B cell (primary cell): ENCODE results near the gene KIF22. TPM values are rescaled to one million over a fixed set of nuclear protein-coding genes. Genes with fewer than 3 reads are reported as not detected.

Source experiments
- ATAC-seq: fragments of 200-7000 bp; cut with Tn5 transposase; one replicate; pipeline ENCODE4 v1.10.0; 2021; ENCODE audit warnings: low read depth, mild to moderate bottlenecking, moderate number of reproducible peaks, moderate library complexity
- CTCF ChIA-PET: fragments of 350-600 bp; sonication (Branson Sonifier 250); formaldehyde crosslinking; loops from one replicate; lab custom pipeline; 2021; ENCODE audit warnings: antibody characterized with exemption, inconsistent platforms; lab: Charles Lee
- POLR2A ChIA-PET: fragments of 350-600 bp; sonication (Branson Sonifier 250); formaldehyde crosslinking; loops from one replicate; lab custom pipeline; 2021; ENCODE audit warnings: antibody characterized with exemption; lab: Charles Lee
- DNase-seq: peaks from one replicate; pipeline ENCODE4 v3.0.0; 2013
- H2AFZ ChIP-seq: 2 replicates; pipeline ENCODE4 v1.6.1; 2012; ENCODE audit warnings: mild to moderate bottlenecking, low read depth, low read length; ENCODE audit not compliant: insufficient read depth, poor library complexity, severe bottlenecking
- H3K27ac ChIP-seq, 2 donors: 1 replicate in 1 of 2; 2 replicates in 1 of 2; pipeline ENCODE4 v1.5.1; 2012 to 2013; ENCODE audit warnings: low read length in 2 of 2, mild to moderate bottlenecking in 2 of 2, moderate library complexity in 1 of 2
- H3K27me3 ChIP-seq, 4 experiments: fragments of 200-600 bp in 1 of 4; sonication (generic) in 1 of 4; replicated peaks in 1 of 4; 1 replicate in 2 of 4; 2 replicates in 2 of 4; pipeline versions ENCODE4 v1.6.1 to v1.7.0; 2013 to 2016; ENCODE audit warnings: low read length in 3 of 4, mild to moderate bottlenecking in 2 of 4, mixed read lengths in 1 of 4, moderate library complexity in 1 of 4; ENCODE audit not compliant: insufficient read depth in 4 of 4, control insufficient read depth in 3 of 4; ENCODE audit errors: control extremely low read depth in 1 of 4
- H3K36me3 ChIP-seq, 2 experiments: replicated peaks in 1 of 2; 1 replicate in 1 of 2; 2 replicates in 1 of 2; pipeline versions ENCODE4 v1.6.1 to v1.7.1; 2013; ENCODE audit warnings: low read length in 1 of 2; ENCODE audit not compliant: insufficient read depth in 2 of 2, control insufficient read depth in 1 of 2; ENCODE audit errors: control extremely low read depth in 1 of 2, extremely low read depth in 1 of 2
- H3K4me1 ChIP-seq, 2 donors: fragments of 200-600 bp in 1 of 2; sonication (generic) in 1 of 2; 1 replicate in 1 of 2; 2 replicates in 1 of 2; pipeline versions ENCODE4 v1.5.1 to v1.6.1; 2013 to 2017; ENCODE audit warnings: low read length in 2 of 2; ENCODE audit not compliant: control insufficient read depth in 2 of 2, insufficient read depth in 2 of 2
- H3K4me2 ChIP-seq: replicated peaks from 2 replicates; pipeline ENCODE3; 2012; ENCODE audit warnings: mild to moderate bottlenecking, low read depth, low read length; ENCODE audit not compliant: poor library complexity, severe bottlenecking
- H3K4me3 ChIP-seq, 5 experiments: fragments of 200-600 bp in 1 of 5; sonication (generic) in 1 of 5; 1 replicate in 3 of 5; 2 replicates in 2 of 5; pipeline versions ENCODE4 v1.5.1 to v1.7.0; 2011 to 2016; ENCODE audit warnings: low read length in 4 of 5, mild to moderate bottlenecking in 4 of 5, low read depth in 2 of 5, control low read depth in 1 of 5, moderate library complexity in 1 of 5; ENCODE audit not compliant: insufficient read depth in 1 of 5; ENCODE audit errors: control extremely low read depth in 1 of 5, extremely low read depth in 1 of 5
- H3K79me2 ChIP-seq: fragments of 200-600 bp; sonication (generic); one replicate; pipeline ENCODE4 v1.6.0; 2016; ENCODE audit warnings: low read length; ENCODE audit not compliant: control insufficient read depth, insufficient read depth
- H3K9ac ChIP-seq: fragments of 200-600 bp; sonication (generic); 2 replicates; pipeline ENCODE4 v1.6.1; 2017; ENCODE audit warnings: mild to moderate bottlenecking, low read length, moderate library complexity
- H3K9me3 ChIP-seq, 3 donors: one replicate each; pipeline versions ENCODE4 v1.6.1 to v1.7.1; 2013; ENCODE audit warnings: low read length in 2 of 3; ENCODE audit not compliant: control insufficient read depth in 2 of 3, insufficient read depth in 1 of 3; ENCODE audit errors: control extremely low read depth in 1 of 3
- H4K20me1 ChIP-seq: 2 replicates; pipeline ENCODE4 v1.6.0; 2012; ENCODE audit warnings: mild to moderate bottlenecking, low read length; ENCODE audit not compliant: insufficient read depth, control insufficient read depth, poor library complexity, severe bottlenecking
- H3K27ac Mint-ChIP-seq: one replicate; pipeline ENCODE4 v1.8.0; 2021; ENCODE audit warnings: mixed read lengths
- H3K27me3 Mint-ChIP-seq: one replicate; pipeline ENCODE4 v1.8.0; 2021; ENCODE audit warnings: mixed read lengths
- H3K4me1 Mint-ChIP-seq: one replicate; pipeline ENCODE4 v1.8.0; 2021; ENCODE audit warnings: mixed read lengths
- H3K4me3 Mint-ChIP-seq: one replicate; pipeline ENCODE4 v1.8.0; 2021; ENCODE audit warnings: mixed read lengths
- H3K9me3 Mint-ChIP-seq: one replicate; pipeline ENCODE4 v1.8.0; 2022; ENCODE audit warnings: mixed read lengths; ENCODE audit not compliant: insufficient read depth
- CTCF ChIP-seq: fragments of 200-600 bp; IDR thresholded peaks from one replicate; pipeline ENCODE4 v1.8.0; 2022; ENCODE audit warnings: antibody characterized with exemption, mild to moderate bottlenecking
- EZH2 ChIP-seq: IDR thresholded peaks from 2 replicates; pipeline ENCODE4 v1.6.1; 2012; ENCODE audit warnings: borderline replicate concordance, low read depth, mild to moderate bottlenecking, moderate library complexity, low read length; ENCODE audit not compliant: insufficient read depth, poor library complexity, severe bottlenecking
- WGBS: methylation state at CpG from one replicate; pipeline ENCODE4 v1.1.5; 2013; ENCODE audit warnings: missing lambda C conversion rate; ENCODE audit not compliant: insufficient coverage; 5-methylcytosine and 5-hydroxymethylcytosine counted together
- intact Hi-C: fragments of 100-400 bp; cut with micrococcal nuclease; formaldehyde crosslinking; loops from one replicate; pipeline ENCODE4 v1.10.0; 2022
- polyA plus RNA-seq: library from polyadenylated mRNA; depleted of rRNA; stranded (reverse); fragments of >200 nt; gene quantifications from 2 replicates; pipeline ENCODE4 v1.2.3, GENCODE V29; 2012
- total RNA-seq, 2 donors: library from RNA; stranded (reverse); fragments of 120-200 nt in 1 of 2; gene quantifications; 1 replicate in 1 of 2; 2 replicates in 1 of 2; pipeline versions ENCODE4 v1.2.3 to v1.2.4, GENCODE V29; 2013 to 2022

The KIF22 gene
- total and polyA plus RNA-seq, 2 donors (not counting 1 experiment from before 2014, with no cell fraction given), result 53.9 to 57.2 TPM

- Histone ChIP-seq H4K20me1 (no peaks in the 10 kb centered on the region), H3K9me3 (no peaks in the 10 kb centered on the region), H3K79me2 (no peaks in the 10 kb centered on the region), H3K9ac (no peak overlapping the region), H3K4me1 (no peaks in the 10 kb centered on the region), H3K36me3 (peaks cover 0 to 2% of the 10 kb centered on the region in 2 experiments), H3K27ac (no peak overlapping the region), H3K27me3 (no peaks in the 10 kb centered on the region), H3K4me2 (no peak overlapping the region), H2AFZ (no peak overlapping the region), H3K4me3 (no peak overlapping the region)
- WGBS, result no CpG with 5 or more reads among the region's 7 CpGs
- Mint-ChIP-seq H3K27ac (no peak overlapping the region), H3K9me3 (no peaks in the 10 kb centered on the region), H3K4me3 (no peak overlapping the region), H3K4me1 (no peaks in the 10 kb centered on the region), H3K27me3 (no peaks in the 10 kb centered on the region)
- no peak for TF ChIP-seq CTCF
- TF ChIP-seq EZH2, result no peak
- ATAC-seq (no peak), DNase-seq (no peak)
- intact Hi-C loops, result no loop called here
- CTCF ChIA-PET, result interaction anchor here (1.4 to 7.2 kb wide), 2 partner anchors 45 to 152 kb away, joined by 3 to 100 read pairs; no protein-coding TSS in a partner anchor
- POLR2A ChIA-PET, result interaction anchor here (0.7 kb wide), 1 partner anchor 29 kb away, joined by 5 read pairs; no protein-coding TSS in a partner anchor
These were observed 62.1 kb downstream of the KIF22 start for GRCh38 chr16:29852654-29853053.

GRCh38 chr16:29854520-29855100, 64.1 kb downstream of the KIF22 start:
- H3K79me2 ChIP-seq, result no peaks in the 10 kb centered on the region
- H3K4me2 ChIP-seq, result no peak overlapping the region
- no peak overlapping the region for H3K9ac ChIP-seq
- Mint-ChIP-seq H3K27me3 (no peaks in the 10 kb centered on the region), H3K4me1 (no peaks in the 10 kb centered on the region), H3K9me3 (no peaks in the 10 kb centered on the region), H3K27ac (no peak overlapping the region), H3K4me3 (no peak overlapping the region)
- CTCF ChIA-PET, result interaction anchor here (0.7 kb wide), 1 partner anchor 75 kb away, joined by 3 read pairs; no protein-coding TSS in a partner anchor
- H3K9me3 ChIP-seq, result no peaks in the 10 kb centered on the region
- no peak overlapping the region for H3K4me3 ChIP-seq
- intact Hi-C loops, result no loop called here
- ATAC-seq (no peak), DNase-seq (no peak)
- H2AFZ ChIP-seq, result no peak overlapping the region
- POLR2A ChIA-PET, result no interaction called here
- H3K36me3 ChIP-seq, result peaks cover 0 to 13% of the 10 kb centered on the region in 2 experiments
- no peaks in the 10 kb centered on the region for H3K27me3 ChIP-seq
- H3K4me1 ChIP-seq, result no peaks in the 10 kb centered on the region
- TF ChIP-seq EZH2 (no peak), CTCF (no peak)
- no peak overlapping the region for H3K27ac ChIP-seq
- H4K20me1 ChIP-seq, result peaks cover 8% of the 10 kb centered on the region
- 93% methylated on average over 3 of the region's 5 CpGs for WGBS
